Heart left ventricle (tissue), 16 donors: ENCODE data around the gene LPP. TPM values are rescaled to one million over a fixed set of nuclear protein-coding genes. Genes with fewer than 3 reads are reported as not detected.

Experiments used
- ATAC-seq, 4 donors: fragments of 200-7000 bp; cut with Tn5 transposase; one replicate each; pipeline ENCODE4 v1.9.1; 2020 to 2022; ENCODE audit warnings: moderate library complexity in 4 of 4, mild to moderate bottlenecking in 3 of 4, moderate number of reproducible peaks in 1 of 4
- DNase-seq, 5 donors: peaks; one replicate each; pipeline ENCODE4 v3.0.0-alpha.2; 2020
- H3K27ac ChIP-seq, 12 donors: fragments of 200-600 bp; sonication (generic) in 4 of 12; one replicate each; pipeline versions ENCODE4 v1.5.0 to v1.8.0; 2016 to 2022; ENCODE audit warnings: mild to moderate bottlenecking in 2 of 12
- H3K27me3 ChIP-seq, 9 donors: fragments of 200-600 bp; sonication (generic) in 2 of 9; one replicate each; pipeline versions ENCODE4 v1.5.1 to v1.8.0; 2016 to 2022; ENCODE audit warnings: mild to moderate bottlenecking in 3 of 9
- H3K36me3 ChIP-seq, 9 donors: fragments of 200-600 bp; sonication (generic) in 2 of 9; one replicate each; pipeline versions ENCODE4 v1.5.0 to v1.8.0; 2018 to 2022; ENCODE audit warnings: mild to moderate bottlenecking in 2 of 9
- H3K4me1 ChIP-seq, 12 donors: fragments of 200-600 bp; sonication (generic) in 4 of 12; one replicate each; pipeline versions ENCODE4 v1.5.0 to v1.8.0; 2016 to 2022; ENCODE audit warnings: mild to moderate bottlenecking in 3 of 12
- H3K4me3 ChIP-seq, 12 donors: fragments of 200-600 bp; sonication (generic) in 4 of 12; one replicate each; pipeline versions ENCODE4 v1.5.0 to v1.8.0; 2017 to 2022; ENCODE audit warnings: mild to moderate bottlenecking in 9 of 12, moderate library complexity in 4 of 12
- H3K9me3 ChIP-seq, 12 donors: fragments of 200-600 bp; sonication (generic) in 4 of 12; one replicate each; pipeline versions ENCODE4 v1.5.0 to v1.8.0; 2016 to 2022; ENCODE audit warnings: mild to moderate bottlenecking in 1 of 12
- POLR2A ChIP-seq, 2 donors: fragments of 450-650 bp; IDR thresholded peaks; one replicate each; pipeline ENCODE4 v1.6.1; 2017; ENCODE audit warnings: antibody characterized with exemption in 2 of 2, mild to moderate bottlenecking in 2 of 2, moderate library complexity in 2 of 2
- WGBS, 4 donors: extraction: QIAGEN DNeasy Blood & Tissue Kit in 2 of 4; methylation state at CpG; one replicate each; pipeline versions ENCODE4 v1.1.5 to v1.1.7; 2013 to 2018; 5-methylcytosine and 5-hydroxymethylcytosine counted together
- intact Hi-C, 10 donors: fragments of 100-400 bp; cut with DNase I; formaldehyde crosslinking; loops; one replicate each; pipeline versions ENCODE4 v1.11.1 to v1.14.2; 2022
- polyA plus RNA-seq, 2 donors: library from polyadenylated mRNA; stranded (reverse); fragments of 200-250 nt; gene quantifications; one replicate each; pipeline ENCODE4 v1.2.3, GENCODE V29; 2013
- total RNA-seq, 9 donors: library from RNA; depleted of rRNA in 2 of 9; stranded (reverse); fragments of >200 nt in 2 of 9; fragmentation: NEBNext Ultra II Directional in 3 of 9; extraction: Animal tissue kit (Norgen Biotek cat#: 25700) in 3 of 9; gene quantifications; one replicate each; pipeline versions ENCODE4 v1.1.0 to v1.2.4, GENCODE V29; 2016 to 2023
- TF ChIP-seq, protein P1 (sequence below), 12 donors: fragments of 200-600 bp; sonication (generic) in 4 of 12; IDR thresholded peaks; one replicate each; pipeline versions ENCODE4 v1.5.0 to v1.8.0; 2018 to 2022; ENCODE audit warnings: antibody characterized with exemption in 12 of 12, mild to moderate bottlenecking in 5 of 12
- donor health status: ischemic (EF 13 %, LVEDD 7.1; RV severe dilation, severe dysfunction).
- donor health status: healthy with polysubstance abuse.
- donor health status: DM: no; HTN: yes; CAD: no.
- donor health status: DM: no; HTN: no; CAD: no.
- donor health status: ischemic (EF 25% LVEDD 6.9; RV normal size, moderate dysfunction).
- donor health status: ischemic (EF 25% LVEDD 5.7; RV mildly dilated, moderate dysfunction).
- donor health status: healthy.
- donor health status: DM: yes; HTN: yes; CAD: no.
- donor health status: ischemic (EF 35%, LVEDD 5.7; RV mildly dilated, moderate dysfunction).
- donor health status: nonischemic (EF 11% LVEDD 7.7; RV severe dilation, severe dysfunction).
- donor health status: DM: yes; HTN: yes; CAD: no.
- donor health status: PGD.
- donor health status: ischemic (EF 29% LVEDD 5.4; RV normal size, mild dysfunction).
- donor health status: nonischemic (EF 23%, LVEDD 6.1; RV moderate dilation, normal function).

The LPP gene
- total and polyA plus RNA-seq, 11 donors: 9.2 to 178 (median 100) TPM

- ATAC-seq: peak; percentile 80 to 93 (median 90)
- peak in 1 of 5 donors; percentile 51 for DNase-seq
- intact Hi-C loops: loop anchor here in 2 of 10 donors (10.0 kb wide), 2 partner anchors 272 to 328 kb away; no protein-coding TSS in a partner anchor
- TF ChIP-seq, protein P1, sequence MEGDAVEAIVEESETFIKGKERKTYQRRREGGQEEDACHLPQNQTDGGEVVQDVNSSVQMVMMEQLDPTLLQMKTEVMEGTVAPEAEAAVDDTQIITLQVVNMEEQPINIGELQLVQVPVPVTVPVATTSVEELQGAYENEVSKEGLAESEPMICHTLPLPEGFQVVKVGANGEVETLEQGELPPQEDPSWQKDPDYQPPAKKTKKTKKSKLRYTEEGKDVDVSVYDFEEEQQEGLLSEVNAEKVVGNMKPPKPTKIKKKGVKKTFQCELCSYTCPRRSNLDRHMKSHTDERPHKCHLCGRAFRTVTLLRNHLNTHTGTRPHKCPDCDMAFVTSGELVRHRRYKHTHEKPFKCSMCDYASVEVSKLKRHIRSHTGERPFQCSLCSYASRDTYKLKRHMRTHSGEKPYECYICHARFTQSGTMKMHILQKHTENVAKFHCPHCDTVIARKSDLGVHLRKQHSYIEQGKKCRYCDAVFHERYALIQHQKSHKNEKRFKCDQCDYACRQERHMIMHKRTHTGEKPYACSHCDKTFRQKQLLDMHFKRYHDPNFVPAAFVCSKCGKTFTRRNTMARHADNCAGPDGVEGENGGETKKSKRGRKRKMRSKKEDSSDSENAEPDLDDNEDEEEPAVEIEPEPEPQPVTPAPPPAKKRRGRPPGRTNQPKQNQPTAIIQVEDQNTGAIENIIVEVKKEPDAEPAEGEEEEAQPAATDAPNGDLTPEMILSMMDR (IDR thresholded peaks at IDR 0.05): no peak
- TF ChIP-seq POLR2A (IDR thresholded peaks at IDR 0.05): no peak
- Histone ChIP-seq H3K9me3 (no peaks in the 10 kb centered on the region), H3K36me3 (no peaks in the 10 kb centered on the region), H3K27ac (peak overlapping the region; percentile 17 to 77 (median 68)), H3K4me1 (peaks cover 0 to 85% (median 43%) of the 10 kb centered on the region in 12 donors), H3K4me3 (no peak overlapping the region), H3K27me3 (no peaks in the 10 kb centered on the region)
- WGBS, 4 donors: 28 to 49% (median 41%) methylated on average over 3 of the region's 3 CpGs
These were observed 529.1 kb downstream of the LPP start for GRCh38 chr3:188683032-188683521.

DNA sequence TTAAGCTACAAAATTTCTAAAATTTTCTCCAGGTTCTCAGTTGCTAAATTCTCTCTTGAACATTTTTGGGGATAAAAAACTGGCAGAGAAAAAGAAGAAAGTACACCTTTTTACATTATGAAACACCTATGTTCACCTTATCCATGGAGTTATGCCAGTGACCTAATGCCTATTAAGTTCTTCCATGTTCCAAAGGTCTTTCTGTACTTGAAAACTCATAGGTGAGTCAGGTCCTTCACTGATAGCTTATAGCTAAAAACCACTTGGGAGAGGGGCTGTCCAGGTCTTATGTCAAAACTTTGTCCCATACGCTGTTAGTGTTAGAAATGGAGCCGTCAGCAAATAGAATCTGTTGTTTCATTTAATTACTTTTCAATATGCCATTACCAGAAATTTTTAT is 530.3 kb downstream of the LPP start:
- Histone ChIP-seq H3K4me3 (no peak overlapping the region), H3K27me3 (no peaks in the 10 kb centered on the region), H3K9me3 (no peaks in the 10 kb centered on the region), H3K27ac (peak overlapping the region in 1 of 12 donors; percentile 76), H3K36me3 (no peaks in the 10 kb centered on the region), H3K4me1 (peaks cover 0 to 97% (median 50%) of the 10 kb centered on the region in 12 donors)
- ATAC-seq (no peak), DNase-seq (no peak)
- TF ChIP-seq POLR2A (IDR thresholded peaks at IDR 0.05): no peak
- TF ChIP-seq, protein P1 (IDR thresholded peaks at IDR 0.05): no peak
- WGBS, 4 donors: 74 to 98% (median 96%) methylated on average over 2 of the region's 2 CpGs
- intact Hi-C loops: loop anchor here in 2 of 10 donors (10.0 kb wide), 2 partner anchors 271 to 329 kb away; no protein-coding TSS in a partner anchor

DNA sequence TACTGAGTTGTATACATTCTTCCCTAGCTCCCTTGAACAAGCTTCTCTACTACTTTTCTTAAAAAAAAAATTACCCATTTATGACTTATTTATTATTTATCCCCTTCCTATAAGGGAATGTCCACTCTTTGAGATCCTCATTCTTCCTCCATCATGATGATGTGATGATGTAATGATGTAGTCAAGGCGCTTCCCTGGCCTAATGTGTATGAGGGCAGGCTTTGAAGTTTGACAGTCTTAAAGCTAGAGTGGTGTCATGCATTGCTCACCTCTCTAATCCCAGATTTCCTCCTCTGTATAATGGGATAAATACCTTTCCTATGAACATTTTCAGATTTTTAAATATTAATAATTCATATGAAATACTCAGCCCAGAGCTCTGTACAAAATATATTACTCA is 531.8 kb downstream of the LPP start:
- intact Hi-C loops: loop anchor here in 2 of 10 donors (10.0 kb wide), 2 partner anchors 269 to 331 kb away; no protein-coding TSS in a partner anchor
- TF ChIP-seq, protein P1 (IDR thresholded peaks at IDR 0.05): no peak
- Histone ChIP-seq H3K9me3 (no peaks in the 10 kb centered on the region), H3K4me1 (peaks cover 0 to 93% (median 45%) of the 10 kb centered on the region in 12 donors), H3K27me3 (no peaks in the 10 kb centered on the region), H3K36me3 (no peaks in the 10 kb centered on the region), H3K27ac (peak overlapping the region in 1 of 12 donors; percentile 71), H3K4me3 (no peak overlapping the region)
- WGBS, 4 donors: 97 to 100% (median 99%) methylated on average over 1 of the region's 1 CpG
- no peak for DNase-seq
- no peak for ATAC-seq

DNA sequence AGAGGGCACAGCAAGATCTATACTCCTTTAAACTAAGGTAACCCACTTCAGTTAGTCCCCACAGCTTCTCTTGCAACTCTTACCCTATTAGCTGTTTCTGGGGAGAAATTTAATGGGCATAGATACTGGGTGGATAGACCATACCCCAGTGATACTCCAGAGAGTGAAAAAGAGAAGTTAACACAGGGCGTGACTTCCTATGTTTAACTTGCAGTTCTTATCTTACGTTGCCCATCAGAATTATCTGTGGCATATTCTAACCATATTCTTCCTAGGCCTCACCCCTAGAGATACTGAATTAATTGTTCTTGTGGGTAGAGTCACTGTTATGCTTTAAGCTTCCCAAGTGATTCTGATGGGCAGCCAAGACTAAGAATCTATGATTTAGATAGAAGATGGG is 532.4 kb downstream of the LPP start:
- WGBS, 4 donors: 76 to 81% (median 78%) methylated on average over 2 of the region's 2 CpGs
- Histone ChIP-seq H3K27ac (peak overlapping the region in 2 of 12 donors; percentile 13 to 71), H3K27me3 (no peaks in the 10 kb centered on the region), H3K9me3 (no peaks in the 10 kb centered on the region), H3K36me3 (no peaks in the 10 kb centered on the region), H3K4me3 (no peak overlapping the region), H3K4me1 (peaks cover 0 to 88% (median 44%) of the 10 kb centered on the region in 12 donors)
- intact Hi-C loops: loop anchor here in 2 of 10 donors (10.0 kb wide), 2 partner anchors 268 to 332 kb away; no protein-coding TSS in a partner anchor
- ATAC-seq (no peak), DNase-seq (no peak)
- TF ChIP-seq, protein P1 (IDR thresholded peaks at IDR 0.05): no peak
- TF ChIP-seq POLR2A (IDR thresholded peaks at IDR 0.05): no peak
